BJ (cell line): ENCODE results near the gene VAMP4. TPM values are rescaled to one million over a fixed set of nuclear protein-coding genes. Genes with fewer than 3 reads are reported as not detected.

Experiments
- CTCF ChIA-PET: fragments of 350-600 bp; formaldehyde crosslinking; extraction: SDS; loops from one replicate; lab custom pipeline; 2021; ENCODE audit warnings: antibody characterized with exemption, inconsistent platforms; lab: Yijun Ruan, JAX
- POLR2A ChIA-PET: fragments of 300-600 bp; sonication (Branson Sonifier 250); formaldehyde crosslinking; extraction: SDS; loops from one replicate; lab custom pipeline; 2021; ENCODE audit warnings: antibody characterized with exemption; lab: Charles Lee
- DNase-seq: peaks from one replicate; pipeline ENCODE4 v3.0.0-alpha.2; 2011; ENCODE audit warnings: low read depth
- H3K27me3 ChIP-seq: 2 replicates; pipeline ENCODE4 v1.6.0; 2011; ENCODE audit warnings: low read length; ENCODE audit not compliant: control insufficient read depth, insufficient read depth
- H3K36me3 ChIP-seq: 2 replicates; pipeline ENCODE4 v1.5.1; 2011; ENCODE audit warnings: low read length; ENCODE audit not compliant: control insufficient read depth, insufficient read depth
- H3K4me3 ChIP-seq: 2 replicates; pipeline ENCODE4 v1.5.1; 2011; ENCODE audit warnings: low read depth, mild to moderate bottlenecking, control low read depth, low read length
- CTCF ChIP-seq: IDR thresholded peaks from 2 replicates; pipeline ENCODE4 v1.5.1; 2011; ENCODE audit warnings: low read depth, mild to moderate bottlenecking, control low read depth, inconsistent platforms, low read length, moderate library complexity; ENCODE audit not compliant: insufficient read depth
- polyA plus RNA-seq: library from polyadenylated mRNA; depleted of rRNA; stranded (reverse); fragments of >200 nt; gene quantifications from 2 replicates; pipeline ENCODE4 v1.2.3, GENCODE V29; 2011

The VAMP4 gene
- polyA plus RNA-seq, 1 experiment: 4.5 TPM

GRCh38 chr1:171780583-171781175 is 38.8 kb upstream of the VAMP4 start:
- Histone ChIP-seq H3K4me3 (peak overlapping the region; percentile 41), H3K27me3 (no peaks in the 10 kb centered on the region), H3K36me3 (peaks cover 6% of the 10 kb centered on the region)
- no peak for DNase-seq
- no peak for TF ChIP-seq CTCF
- CTCF ChIA-PET: interaction anchor here (0.7 to 2.6 kb wide), 3 partner anchors 20 to 205 kb away, joined by 3 to 13 read pairs (median 6); no protein-coding TSS in a partner anchor
- POLR2A ChIA-PET: interaction anchor here (0.6 to 1.2 kb wide), 2 partner anchors 9 to 27 kb away, joined by 3 to 20 read pairs; no protein-coding TSS in a partner anchor

- POLR2A ChIA-PET: no interaction called here
- CTCF ChIA-PET: interaction anchor here (0.8 kb wide), 1 partner anchor 127 kb away, joined by 3 read pairs; no protein-coding TSS in a partner anchor
- DNase-seq: no peak
- TF ChIP-seq CTCF: no peak
- no peaks in the 10 kb centered on the region for H3K27me3 ChIP-seq
- H3K4me3 ChIP-seq: no peak overlapping the region
- no peaks in the 10 kb centered on the region for H3K36me3 ChIP-seq
Measured at GRCh38 chr1:171772312-171772711, 30.4 kb upstream of the VAMP4 start.

GRCh38 chr1:171769754-171770153 is 27.9 kb upstream of the VAMP4 start:
- no peak overlapping the region for H3K4me3 ChIP-seq
- H3K36me3 ChIP-seq: no peaks in the 10 kb centered on the region
- no peaks in the 10 kb centered on the region for H3K27me3 ChIP-seq
- CTCF ChIA-PET: no interaction called here
- no peak for TF ChIP-seq CTCF
- no peak for DNase-seq
- POLR2A ChIA-PET: no interaction called here

GRCh38 chr1:171769171-171769570 is 27.3 kb upstream of the VAMP4 start:
- Histone ChIP-seq H3K27me3 (no peaks in the 10 kb centered on the region), H3K36me3 (no peaks in the 10 kb centered on the region), H3K4me3 (no peak overlapping the region)
- ChIA-PET POLR2A (no interaction called here), CTCF (interaction anchor here (0.8 kb wide), 1 partner anchor 198 kb away, joined by 3 read pairs; no protein-coding TSS in a partner anchor)
- DNase-seq: no peak
- no peak for TF ChIP-seq CTCF

- ChIA-PET POLR2A (interaction anchor here (0.6 kb wide), 1 partner anchor 431 kb away, joined by 4 read pairs; no protein-coding TSS in a partner anchor), CTCF (no interaction called here)
- Histone ChIP-seq H3K27me3 (no peaks in the 10 kb centered on the region), H3K4me3 (no peak overlapping the region), H3K36me3 (no peaks in the 10 kb centered on the region)
- DNase-seq: no peak
- no peak for TF ChIP-seq CTCF
Measured at GRCh38 chr1:171763764-171764163, 21.9 kb upstream of the VAMP4 start.
